Naive thymus-derived CD4-positive, alpha-beta T cell (primary cell): ENCODE measurements around the gene SPEF1. TPM values are rescaled to one million over a fixed set of nuclear protein-coding genes. Genes with fewer than 3 reads are reported as not detected.

Experiments
- ATAC-seq: fragments of 150-1000 bp; cut with Tn5 transposase; 2 replicates; pipeline ENCODE4 v1.10.0; 2021; ENCODE audit warnings: mild to moderate bottlenecking, moderate library complexity
- CTCF ChIA-PET: fragments of 350-600 bp; sonication (Branson Sonifier 250); formaldehyde crosslinking; loops from one replicate; lab custom pipeline; 2021; ENCODE audit warnings: antibody characterized with exemption; lab: Charles Lee
- POLR2A ChIA-PET: fragments of 350-600 bp; sonication (Branson Sonifier 250); formaldehyde crosslinking; loops from one replicate; lab custom pipeline; 2021; ENCODE audit warnings: antibody characterized with exemption, inconsistent platforms; lab: Charles Lee
- DNase-seq, 9 donors: peaks; one replicate each; pipeline versions ENCODE4 v3.0.0 to v3.0.0-alpha.2; 2020 to 2022; ENCODE audit warnings: mixed read lengths in 1 of 9
- H3K27ac ChIP-seq: one replicate; pipeline ENCODE4 v1.7.0; 2013; ENCODE audit warnings: mild to moderate bottlenecking, low read depth, low read length, moderate library complexity
- H3K27me3 ChIP-seq, 2 donors: one replicate each; pipeline ENCODE4 v1.7.0; 2013; ENCODE audit warnings: low read length in 2 of 2, mild to moderate bottlenecking in 2 of 2, moderate library complexity in 2 of 2; ENCODE audit not compliant: control insufficient read depth in 2 of 2, insufficient read depth in 2 of 2
- H3K36me3 ChIP-seq, 3 experiments: 1 replicate in 2 of 3; 2 replicates in 1 of 3; pipeline ENCODE4 v1.7.0; 2013; ENCODE audit warnings: low read length in 3 of 3, mild to moderate bottlenecking in 3 of 3, moderate library complexity in 1 of 3; ENCODE audit not compliant: insufficient read depth in 3 of 3, control insufficient read depth in 2 of 3
- H3K4me1 ChIP-seq, 2 donors: one replicate each; pipeline ENCODE4 v1.7.0; 2013; ENCODE audit warnings: low read length in 2 of 2, mild to moderate bottlenecking in 2 of 2, moderate library complexity in 1 of 2; ENCODE audit not compliant: control insufficient read depth in 2 of 2, insufficient read depth in 2 of 2
- H3K4me3 ChIP-seq: 2 replicates; pipeline ENCODE4 v1.7.0; 2013; ENCODE audit warnings: mild to moderate bottlenecking, low read length
- H3K9me3 ChIP-seq, 3 experiments: 1 replicate in 2 of 3; 2 replicates in 1 of 3; pipeline ENCODE4 v1.7.0; 2013; ENCODE audit warnings: low read length in 3 of 3; ENCODE audit not compliant: control insufficient read depth in 2 of 3
- H3K27ac Mint-ChIP-seq, 9 donors: one replicate each; pipeline ENCODE4 v1.8.0; 2020 to 2022; ENCODE audit warnings: mixed read lengths in 9 of 9, mild to moderate bottlenecking in 8 of 9, moderate library complexity in 5 of 9, inconsistent platforms in 2 of 9
- H3K27me3 Mint-ChIP-seq, 5 donors: one replicate each; pipeline ENCODE4 v1.8.0; 2021 to 2022; ENCODE audit warnings: mixed read lengths in 5 of 5, mild to moderate bottlenecking in 1 of 5
- H3K36me3 Mint-ChIP-seq, 5 donors: one replicate each; pipeline ENCODE4 v1.8.0; 2020 to 2022; ENCODE audit warnings: mixed read lengths in 5 of 5, mild to moderate bottlenecking in 3 of 5, inconsistent platforms in 1 of 5
- H3K4me1 Mint-ChIP-seq, 7 donors: one replicate each; pipeline ENCODE4 v1.8.0; 2020 to 2022; ENCODE audit warnings: mixed read lengths in 7 of 7, mild to moderate bottlenecking in 3 of 7, inconsistent platforms in 1 of 7
- H3K4me3 Mint-ChIP-seq, 10 donors: one replicate each; pipeline ENCODE4 v1.8.0; 2020 to 2022; ENCODE audit warnings: mild to moderate bottlenecking in 10 of 10, mixed read lengths in 10 of 10, moderate library complexity in 6 of 10, inconsistent platforms in 2 of 10
- H3K9me3 Mint-ChIP-seq, 11 donors: one replicate each; pipeline ENCODE4 v1.8.0; 2020 to 2022; ENCODE audit warnings: mixed read lengths in 11 of 11, mild to moderate bottlenecking in 4 of 11, inconsistent platforms in 1 of 11, moderate library complexity in 1 of 11
- intact Hi-C, 2 donors: fragments of 100-400 bp; cut with micrococcal nuclease; formaldehyde crosslinking; loops; one replicate each; pipeline ENCODE4 v1.15.1; 2023
- polyA plus RNA-seq, 2 donors: library from polyadenylated mRNA; unstranded; fragments of 300-500 nt; fragmentation: Illumina TruSeq; gene quantifications; one replicate each; pipeline ENCODE4 v1.2.3, GENCODE V29; 2021
- total RNA-seq, 6 experiments: library from RNA in 5 of 6; stranded (reverse) in 5 of 6; gene quantifications; 1 replicate in 5 of 6; 2 replicates in 1 of 6; pipeline ENCODE4 v1.2.3 and lab custom pipeline; 2021 to 2026

SPEF1 gene
- total and polyA plus RNA-seq, 7 experiments from 2014 or later: 0.24 to 0.32 (median 0.29) TPM; not detected in 4

GRCh38 chr20:3818155-3819151 lies 37.2 kb upstream of the SPEF1 start:
- DNase-seq (no peak), ATAC-seq (no peak)
- Mint-ChIP-seq H3K27me3 (no peaks in the 10 kb centered on the region), H3K4me1 (peaks cover 25 to 63% (median 58%) of the 10 kb centered on the region in 7 donors), H3K9me3 (peaks cover 0 to 1% (median 0%) of the 10 kb centered on the region in 11 donors), H3K27ac (peak overlapping the region in 7 of 9 donors; percentile 7 to 97 (median 69)), H3K36me3 (peaks cover 0 to 6% (median 5%) of the 10 kb centered on the region in 5 donors), H3K4me3 (peak overlapping the region in 8 of 10 donors; percentile 37 to 95 (median 52))
- peaks cover 46 to 55% of the 10 kb centered on the region in 2 donors for H3K4me1 ChIP-seq
- ChIA-PET CTCF (interaction anchor here (0.7 to 5.6 kb wide), 5 partner anchors 9 to 208 kb away, joined by 3 to 82 read pairs (median 12); partner anchors contain the start of genes CDC25B and CENPB), POLR2A (interaction anchor here (0.5 to 13.1 kb wide), 6 partner anchors 23 to 1041 kb away, joined by 3 to 134 read pairs (median 30); partner anchors contain the start of genes ADISSP, CDC25B and CENPB)
- H3K9me3 ChIP-seq: no peaks in the 10 kb centered on the region
- intact Hi-C loops: no loop called here
- no peak overlapping the region for H3K4me3 ChIP-seq
- peaks cover 6 to 9% (median 8%) of the 10 kb centered on the region in 3 experiments for H3K36me3 ChIP-seq
- H3K27me3 ChIP-seq: no peaks in the 10 kb centered on the region
- no peak overlapping the region for H3K27ac ChIP-seq

GRCh38 chr20:3815703-3816315 lies 34.6 kb upstream of the SPEF1 start:
- peak in 4 of 9 donors; percentile 31 to 37 (median 34) for DNase-seq

GRCh38 chr20:3814928-3815495 lies 33.8 kb upstream of the SPEF1 start:
- CTCF ChIA-PET: interaction anchor here (1.0 to 6.8 kb wide), 5 partner anchors 15 to 40 kb away, joined by 3 to 45 read pairs (median 6); partner anchors contain the start of gene CDC25B
- no peak for ATAC-seq
- POLR2A ChIA-PET: interaction anchor here (0.8 to 13.1 kb wide), 5 partner anchors 11 to 75 kb away, joined by 3 to 134 read pairs (median 5); partner anchors contain the start of genes ADISSP and CDC25B

More at GRCh38 chr20:3815703-3816315, 34.6 kb upstream of the SPEF1 start:
- intact Hi-C loops: no loop called here
- no peaks in the 10 kb centered on the region for H3K27me3 ChIP-seq
- H3K4me1 Mint-ChIP-seq: peaks cover 44 to 74% (median 70%) of the 10 kb centered on the region in 7 donors
- H3K4me3 Mint-ChIP-seq: peak overlapping the region; percentile 59 to 90 (median 80)
- peak overlapping the region; percentile 47 for H3K27ac ChIP-seq
- ChIA-PET CTCF (interaction anchor here (1.1 to 6.8 kb wide), 3 partner anchors 16 to 29 kb away, joined by 4 to 45 read pairs (median 9); partner anchors contain the start of gene CDC25B), POLR2A (interaction anchor here (0.8 to 13.1 kb wide), 4 partner anchors 10 to 74 kb away, joined by 3 to 134 read pairs (median 4); partner anchors contain the start of gene CDC25B)
- H3K4me1 ChIP-seq: peaks cover 55 to 73% of the 10 kb centered on the region in 2 donors
- no peak for ATAC-seq
- H3K4me3 ChIP-seq: no peak overlapping the region
- H3K9me3 ChIP-seq: no peaks in the 10 kb centered on the region
- peak overlapping the region; percentile 81 to 98 (median 92) for H3K27ac Mint-ChIP-seq
- no peaks in the 10 kb centered on the region for H3K27me3 Mint-ChIP-seq
- no peaks in the 10 kb centered on the region for H3K36me3 ChIP-seq
- peaks cover 0 to 15% (median 0%) of the 10 kb centered on the region in 5 donors for H3K36me3 Mint-ChIP-seq
- no peaks in the 10 kb centered on the region for H3K9me3 Mint-ChIP-seq

DNA sequence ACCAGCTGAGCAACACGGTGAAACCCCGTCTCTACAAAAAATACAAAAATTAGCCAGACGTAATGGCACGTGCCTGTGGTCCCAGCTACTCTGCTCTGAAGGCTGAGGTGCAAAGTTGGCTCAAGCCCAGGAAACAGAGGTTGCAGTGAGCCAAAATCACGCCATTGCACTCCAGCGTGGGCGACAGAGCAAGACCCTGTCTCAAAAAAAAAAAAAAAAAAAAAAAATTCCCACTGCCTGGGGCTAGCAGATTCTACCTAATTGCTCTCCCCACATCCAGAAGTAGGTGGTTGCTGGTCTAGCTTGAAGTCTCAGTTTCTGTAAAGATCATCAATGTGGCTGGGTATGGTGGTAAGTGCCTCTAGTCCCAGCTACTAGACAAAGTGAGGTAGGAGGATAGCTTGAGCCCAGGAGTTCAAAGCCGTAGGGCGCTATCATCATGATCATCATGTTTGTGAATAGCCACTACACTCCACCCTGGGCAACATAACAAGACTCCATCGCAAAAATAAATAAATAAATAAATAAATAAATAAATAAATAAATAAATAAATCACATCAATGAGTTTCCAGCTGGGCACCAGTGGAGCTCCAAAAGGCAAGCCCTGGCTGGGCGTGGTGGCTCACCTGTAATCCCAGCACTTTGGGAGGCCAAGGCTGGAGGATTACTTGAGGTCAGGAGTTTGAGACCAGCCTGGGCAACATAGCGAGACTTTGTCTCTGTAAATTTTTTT lies 32.8 kb upstream of the SPEF1 start:
- H3K9me3 ChIP-seq: no peaks in the 10 kb centered on the region
- DNase-seq (peak in 1 of 9 donors; percentile 17), ATAC-seq (no peak)
- Mint-ChIP-seq H3K4me3 (peak overlapping the region; percentile 39 to 90 (median 66)), H3K27me3 (no peaks in the 10 kb centered on the region), H3K36me3 (peaks cover 0 to 20% (median 0%) of the 10 kb centered on the region in 5 donors), H3K27ac (peak overlapping the region in 8 of 9 donors; percentile 93 to 100 (median 97)), H3K4me1 (peaks cover 44 to 74% (median 68%) of the 10 kb centered on the region in 7 donors), H3K9me3 (no peaks in the 10 kb centered on the region)
- H3K4me3 ChIP-seq: no peak overlapping the region
- H3K27me3 ChIP-seq: no peaks in the 10 kb centered on the region
- ChIA-PET POLR2A (interaction anchor here (0.6 to 13.1 kb wide), 10 partner anchors 10 to 665 kb away, joined by 3 to 134 read pairs (median 4); partner anchors contain the start of genes ADISSP and CDC25B), CTCF (interaction anchor here (0.8 to 6.8 kb wide), 8 partner anchors 9 to 41 kb away, joined by 3 to 45 read pairs (median 4); partner anchors contain the start of genes CDC25B and CENPB)
- H3K27ac ChIP-seq: peak overlapping the region; percentile 65
- intact Hi-C loops: no loop called here
- H3K4me1 ChIP-seq: peaks cover 58 to 75% of the 10 kb centered on the region in 2 donors
- H3K36me3 ChIP-seq: no peaks in the 10 kb centered on the region

More at GRCh38 chr20:3814928-3815495, 33.8 kb upstream of the SPEF1 start:
- Histone ChIP-seq H3K27me3 (no peaks in the 10 kb centered on the region), H3K36me3 (no peaks in the 10 kb centered on the region), H3K4me1 (peaks cover 61 to 78% of the 10 kb centered on the region in 2 donors), H3K4me3 (no peak overlapping the region), H3K27ac (no peak overlapping the region), H3K9me3 (no peaks in the 10 kb centered on the region)
- peaks cover 44 to 77% (median 74%) of the 10 kb centered on the region in 7 donors for H3K4me1 Mint-ChIP-seq
- peak overlapping the region in 7 of 9 donors; percentile 89 to 96 (median 92) for H3K27ac Mint-ChIP-seq
- intact Hi-C loops: no loop called here
- no peak for DNase-seq
- H3K9me3 Mint-ChIP-seq: no peaks in the 10 kb centered on the region
- peaks cover 0 to 18% (median 0%) of the 10 kb centered on the region in 5 donors for H3K36me3 Mint-ChIP-seq
- H3K27me3 Mint-ChIP-seq: no peaks in the 10 kb centered on the region
- peak overlapping the region in 6 of 10 donors; percentile 10 to 90 (median 40) for H3K4me3 Mint-ChIP-seq

GRCh38 chr20:3812975-3813847 lies 32.0 kb upstream of the SPEF1 start:
- POLR2A ChIA-PET: interaction anchor here (0.8 to 13.1 kb wide), 6 partner anchors 9 to 176 kb away, joined by 3 to 134 read pairs (median 8); partner anchors contain the start of genes ADISSP and CDC25B
- intact Hi-C loops: no loop called here
- H3K36me3 ChIP-seq: no peaks in the 10 kb centered on the region
- no peaks in the 10 kb centered on the region for H3K9me3 ChIP-seq
- no peaks in the 10 kb centered on the region for H3K27me3 Mint-ChIP-seq
- ATAC-seq (no peak), DNase-seq (peak in 1 of 9 donors; percentile 14)
- H3K4me3 Mint-ChIP-seq: peak overlapping the region; percentile 39 to 90 (median 66)
- H3K9me3 Mint-ChIP-seq: no peaks in the 10 kb centered on the region
- H3K27ac Mint-ChIP-seq: peak overlapping the region; percentile 74 to 100 (median 96)
- CTCF ChIA-PET: interaction anchor here (0.8 to 6.8 kb wide), 9 partner anchors 9 to 45 kb away, joined by 3 to 45 read pairs (median 5); partner anchors contain the start of genes CDC25B and CENPB
- H3K4me3 ChIP-seq: no peak overlapping the region
- peaks cover 45 to 72% (median 66%) of the 10 kb centered on the region in 7 donors for H3K4me1 Mint-ChIP-seq
- no peaks in the 10 kb centered on the region for H3K27me3 ChIP-seq
- H3K36me3 Mint-ChIP-seq: peaks cover 0 to 20% (median 0%) of the 10 kb centered on the region in 5 donors
- peaks cover 55 to 69% of the 10 kb centered on the region in 2 donors for H3K4me1 ChIP-seq
- H3K27ac ChIP-seq: peak overlapping the region; percentile 65
